Peyer's patch (tissue), 4 donors: ENCODE measurements around the gene ARHGAP18. TPM values are rescaled to one million over a fixed set of nuclear protein-coding genes. Genes with fewer than 3 reads are reported as not detected.

Source experiments
- DNase-seq, 3 donors: peaks; one replicate each; pipeline ENCODE4 v3.0.0-alpha.2; 2017 to 2019
- H3K27ac ChIP-seq, 4 donors: fragments of 200-600 bp; sonication (generic); one replicate each; pipeline ENCODE4 v1.5.1; 2016 to 2019
- H3K27me3 ChIP-seq, 2 donors: fragments of 200-600 bp; sonication (generic); one replicate each; pipeline ENCODE4 v1.5.1; 2019
- H3K36me3 ChIP-seq, 3 donors: fragments of 200-600 bp; sonication (generic); one replicate each; pipeline ENCODE4 v1.5.1; 2016 to 2019
- H3K4me1 ChIP-seq, 4 donors: fragments of 200-600 bp; sonication (generic); one replicate each; pipeline ENCODE4 v1.5.1; 2016 to 2019
- H3K4me3 ChIP-seq, 4 donors: fragments of 200-600 bp; sonication (generic); 1 replicate in 3 of 4; 2 replicates in 1 of 4; pipeline ENCODE4 v1.5.1; 2016 to 2019; ENCODE audit warnings: mild to moderate bottlenecking in 1 of 4
- H3K9me3 ChIP-seq, 4 donors: fragments of 200-600 bp; sonication (generic); one replicate each; pipeline ENCODE4 v1.5.1; 2016 to 2019; ENCODE audit warnings: mild to moderate bottlenecking in 1 of 4
- POLR2A ChIP-seq, 2 donors: fragments of 450-650 bp; IDR thresholded peaks; one replicate each; pipeline ENCODE4 v1.5.1; 2017; ENCODE audit warnings: antibody characterized with exemption in 2 of 2, mild to moderate bottlenecking in 2 of 2, moderate library complexity in 2 of 2
- total RNA-seq, 4 donors: library from RNA; depleted of rRNA; stranded (reverse); fragments of >200 nt; gene quantifications; one replicate each; pipeline ENCODE4 v1.1.0, GENCODE V29; 2016
- TF ChIP-seq, protein P1 (sequence below), 6 experiments: fragments of 450-650 bp in 4 of 6; fragments of 200-600 bp in 2 of 6; sonication (generic) in 1 of 6; IDR thresholded peaks; one replicate each; pipeline ENCODE4 v1.5.1; 2017 to 2019; ENCODE audit warnings: antibody characterized with exemption in 6 of 6, mild to moderate bottlenecking in 3 of 6, moderate library complexity in 1 of 6

Gene ARHGAP18
- total RNA-seq, 4 donors from 2014 or later = 26.1 to 45.4 (median 33.5) TPM

- Histone ChIP-seq H3K27ac (peak overlapping the region in 1 of 4 donors; percentile 17), H3K9me3 (no peaks in the 10 kb centered on the region), H3K4me3 (no peak overlapping the region), H3K27me3 (no peaks in the 10 kb centered on the region), H3K4me1 (peaks cover 0 to 4% (median 0%) of the 10 kb centered on the region in 4 donors), H3K36me3 (peaks cover 0 to 21% (median 0%) of the 10 kb centered on the region in 3 donors)
- no peak for DNase-seq
- no peak for TF ChIP-seq POLR2A (IDR thresholded peaks at IDR 0.05)
- TF ChIP-seq, protein P1, sequence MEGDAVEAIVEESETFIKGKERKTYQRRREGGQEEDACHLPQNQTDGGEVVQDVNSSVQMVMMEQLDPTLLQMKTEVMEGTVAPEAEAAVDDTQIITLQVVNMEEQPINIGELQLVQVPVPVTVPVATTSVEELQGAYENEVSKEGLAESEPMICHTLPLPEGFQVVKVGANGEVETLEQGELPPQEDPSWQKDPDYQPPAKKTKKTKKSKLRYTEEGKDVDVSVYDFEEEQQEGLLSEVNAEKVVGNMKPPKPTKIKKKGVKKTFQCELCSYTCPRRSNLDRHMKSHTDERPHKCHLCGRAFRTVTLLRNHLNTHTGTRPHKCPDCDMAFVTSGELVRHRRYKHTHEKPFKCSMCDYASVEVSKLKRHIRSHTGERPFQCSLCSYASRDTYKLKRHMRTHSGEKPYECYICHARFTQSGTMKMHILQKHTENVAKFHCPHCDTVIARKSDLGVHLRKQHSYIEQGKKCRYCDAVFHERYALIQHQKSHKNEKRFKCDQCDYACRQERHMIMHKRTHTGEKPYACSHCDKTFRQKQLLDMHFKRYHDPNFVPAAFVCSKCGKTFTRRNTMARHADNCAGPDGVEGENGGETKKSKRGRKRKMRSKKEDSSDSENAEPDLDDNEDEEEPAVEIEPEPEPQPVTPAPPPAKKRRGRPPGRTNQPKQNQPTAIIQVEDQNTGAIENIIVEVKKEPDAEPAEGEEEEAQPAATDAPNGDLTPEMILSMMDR (IDR thresholded peaks at IDR 0.05) = no peak
These were observed 71.8 kb downstream of the ARHGAP18 start for GRCh38 chr6:129638055-129638684.

DNA sequence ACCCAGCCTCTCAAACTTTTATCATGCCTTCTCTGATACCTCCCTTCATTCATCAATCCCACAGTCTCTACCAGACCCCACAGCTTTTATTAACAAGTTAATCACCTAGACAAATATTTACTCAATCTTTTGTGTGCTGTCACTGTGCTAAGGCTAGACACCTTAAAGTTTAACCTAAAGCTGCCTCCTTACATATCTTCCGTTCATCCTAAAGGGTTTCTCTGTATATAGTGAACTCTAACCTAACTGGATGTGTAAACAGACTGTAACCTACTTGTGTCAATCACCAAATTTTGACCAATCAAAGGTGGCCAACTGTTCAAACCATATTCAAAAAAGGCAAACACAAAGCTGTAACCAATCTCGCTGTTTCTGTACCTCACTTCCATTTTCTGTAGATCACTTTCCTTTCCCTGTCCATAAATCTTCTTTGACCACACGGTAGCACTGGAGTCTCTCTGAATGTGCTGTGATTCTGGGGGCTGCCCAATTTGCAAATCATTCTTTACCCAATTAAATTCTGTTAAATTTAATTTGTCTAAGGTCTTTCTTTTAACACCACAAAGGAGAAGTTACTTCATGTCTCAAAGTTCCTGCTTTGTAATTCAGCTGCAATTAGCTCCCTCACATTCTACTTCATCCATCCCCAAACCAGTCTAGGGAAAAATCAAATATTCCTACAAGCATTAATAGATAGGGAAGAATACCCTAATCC lies 72.5 kb downstream of the ARHGAP18 start:
- H3K27ac ChIP-seq = peak overlapping the region in 1 of 4 donors; percentile 13

GRCh38 chr6:129635396-129636130 lies 74.4 kb downstream of the ARHGAP18 start:
- Histone ChIP-seq H3K4me3 (no peak overlapping the region), H3K27me3 (no peaks in the 10 kb centered on the region), H3K27ac (peak overlapping the region in 2 of 4 donors; percentile 27 to 33), H3K4me1 (peaks cover 0 to 4% (median 0%) of the 10 kb centered on the region in 4 donors), H3K36me3 (peaks cover 0 to 14% (median 0%) of the 10 kb centered on the region in 3 donors), H3K9me3 (no peaks in the 10 kb centered on the region)
- TF ChIP-seq, protein P1 (IDR thresholded peaks at IDR 0.05) = no peak
- no peak for TF ChIP-seq POLR2A (IDR thresholded peaks at IDR 0.05)
- DNase-seq = no peak

More for the DNA sequence above, 72.5 kb downstream of the ARHGAP18 start:
- Histone ChIP-seq H3K4me1 (peaks cover 0 to 4% (median 0%) of the 10 kb centered on the region in 4 donors), H3K4me3 (no peak overlapping the region), H3K36me3 (peaks cover 0 to 21% (median 0%) of the 10 kb centered on the region in 3 donors), H3K9me3 (no peaks in the 10 kb centered on the region), H3K27me3 (no peaks in the 10 kb centered on the region)
- TF ChIP-seq, protein P1 (IDR thresholded peaks at IDR 0.05) = no peak
- no peak for TF ChIP-seq POLR2A (IDR thresholded peaks at IDR 0.05)
- DNase-seq = no peak

- Histone ChIP-seq H3K4me3 (no peak overlapping the region), H3K27me3 (no peaks in the 10 kb centered on the region), H3K27ac (peak overlapping the region in 2 of 4 donors; percentile 27 to 33), H3K4me1 (peaks cover 0 to 4% (median 0%) of the 10 kb centered on the region in 4 donors), H3K9me3 (no peaks in the 10 kb centered on the region), H3K36me3 (peaks cover 0 to 14% (median 0%) of the 10 kb centered on the region in 3 donors)
- peak in 2 of 3 donors; percentile 56 to 66 for DNase-seq
- no peak for TF ChIP-seq POLR2A (IDR thresholded peaks at IDR 0.05)
- TF ChIP-seq, protein P1 (IDR thresholded peaks at IDR 0.05) = no peak
These were observed 75.4 kb downstream of the ARHGAP18 start for GRCh38 chr6:129634411-129635230.

GRCh38 chr6:129633529-129633928 lies 76.4 kb downstream of the ARHGAP18 start:
- H3K4me3 ChIP-seq = no peak overlapping the region
- H3K9me3 ChIP-seq = no peaks in the 10 kb centered on the region
- no peaks in the 10 kb centered on the region for H3K27me3 ChIP-seq
- no peak for DNase-seq
- H3K27ac ChIP-seq = no peak overlapping the region
- TF ChIP-seq POLR2A (IDR thresholded peaks at IDR 0.05) = no peak
- TF ChIP-seq, protein P1 (IDR thresholded peaks at IDR 0.05) = no peak
- H3K4me1 ChIP-seq = peaks cover 0 to 4% (median 0%) of the 10 kb centered on the region in 4 donors
- peaks cover 0 to 21% (median 0%) of the 10 kb centered on the region in 3 donors for H3K36me3 ChIP-seq
